Gastroesophageal sphincter (tissue), 3 donors: Measurements from ENCODE around the gene ACOD1.

ENCODE experiments used
- EP300 ChIP-seq: sonication (generic); formaldehyde crosslinking; IDR thresholded peaks from one replicate; pipeline ENCODE4 v1.6.1; 2017; ENCODE audit warnings: antibody characterized with exemption, mild to moderate bottlenecking
- TF ChIP-seq, protein P1 (sequence below), 4 experiments: fragments of 200-600 bp in 2 of 4; fragments of 450-650 bp in 2 of 4; sonication (generic) in 1 of 4; IDR thresholded peaks; one replicate each; pipeline ENCODE4 v1.5.1; 2017 to 2019; ENCODE audit warnings: antibody characterized with exemption in 4 of 4, mild to moderate bottlenecking in 2 of 4, moderate library complexity in 2 of 4

DNA sequence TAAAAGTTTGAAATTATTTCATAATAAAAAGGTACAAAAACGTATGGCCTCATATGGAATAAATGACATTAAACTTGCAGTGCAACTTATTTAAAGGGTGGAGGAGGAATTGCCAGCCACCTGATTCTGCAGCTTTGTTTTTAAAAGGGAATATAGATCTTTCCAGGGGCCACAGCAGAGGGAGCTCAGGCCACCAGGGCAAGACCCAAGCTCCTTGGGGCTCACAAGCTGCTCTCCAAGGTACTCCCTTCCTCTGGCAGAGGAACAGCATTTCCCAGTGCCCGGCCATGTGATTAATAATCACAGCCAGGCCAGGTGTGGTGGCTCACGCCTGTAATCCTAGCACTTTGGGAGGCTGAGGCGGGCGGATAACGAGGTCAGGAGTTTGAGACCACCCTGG is 6.2 kb downstream of the ACOD1 start:
- TF ChIP-seq EP300 = no peak
- TF ChIP-seq, protein P1, sequence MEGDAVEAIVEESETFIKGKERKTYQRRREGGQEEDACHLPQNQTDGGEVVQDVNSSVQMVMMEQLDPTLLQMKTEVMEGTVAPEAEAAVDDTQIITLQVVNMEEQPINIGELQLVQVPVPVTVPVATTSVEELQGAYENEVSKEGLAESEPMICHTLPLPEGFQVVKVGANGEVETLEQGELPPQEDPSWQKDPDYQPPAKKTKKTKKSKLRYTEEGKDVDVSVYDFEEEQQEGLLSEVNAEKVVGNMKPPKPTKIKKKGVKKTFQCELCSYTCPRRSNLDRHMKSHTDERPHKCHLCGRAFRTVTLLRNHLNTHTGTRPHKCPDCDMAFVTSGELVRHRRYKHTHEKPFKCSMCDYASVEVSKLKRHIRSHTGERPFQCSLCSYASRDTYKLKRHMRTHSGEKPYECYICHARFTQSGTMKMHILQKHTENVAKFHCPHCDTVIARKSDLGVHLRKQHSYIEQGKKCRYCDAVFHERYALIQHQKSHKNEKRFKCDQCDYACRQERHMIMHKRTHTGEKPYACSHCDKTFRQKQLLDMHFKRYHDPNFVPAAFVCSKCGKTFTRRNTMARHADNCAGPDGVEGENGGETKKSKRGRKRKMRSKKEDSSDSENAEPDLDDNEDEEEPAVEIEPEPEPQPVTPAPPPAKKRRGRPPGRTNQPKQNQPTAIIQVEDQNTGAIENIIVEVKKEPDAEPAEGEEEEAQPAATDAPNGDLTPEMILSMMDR (IDR thresholded peaks at IDR 0.05) = no peak
